ENCODE results near the gene TBPL2. TPM values are rescaled to one million over a fixed set of nuclear protein-coding genes. Genes with fewer than 3 reads are reported as not detected.

The TBPL2 gene
- total and polyA plus RNA-seq, 2 donors: not detected

- WGBS: 98% methylated on average over 3 of the region's 3 CpGs
- Histone ChIP-seq H3K27ac (ENCODE audit: low read depth in 1 of 2, low read length in 1 of 2) (no peak overlapping the region), H3K27me3 (ENCODE audit: control insufficient read depth in 2 of 2, insufficient read depth in 1 of 2, low read length in 1 of 2) (no peaks in the 10 kb centered on the region), H3K36me3 (ENCODE audit: control insufficient read depth in 2 of 2, insufficient read depth in 2 of 2, low read length in 1 of 2) (no peaks in the 10 kb centered on the region), H3K9me3 (ENCODE audit: control insufficient read depth in 2 of 2, insufficient read depth in 1 of 2, low read length in 1 of 2) (no peaks in the 10 kb centered on the region), H3K4me3 (ENCODE audit: low read length in 2 of 2) (no peak overlapping the region), H3K4me1 (ENCODE audit: control insufficient read depth in 2 of 2, insufficient read depth in 2 of 2, low read length in 2 of 2) (peaks cover 0 to 2% of the 10 kb centered on the region in 2 donors)
- no peak for DNase-seq (ENCODE audit: low read depth in 6 of 9, low spot score in 9 of 9)
These were observed 8.7 kb upstream of the TBPL2 start for GRCh38 chr14:55449116-55449515.

DNA sequence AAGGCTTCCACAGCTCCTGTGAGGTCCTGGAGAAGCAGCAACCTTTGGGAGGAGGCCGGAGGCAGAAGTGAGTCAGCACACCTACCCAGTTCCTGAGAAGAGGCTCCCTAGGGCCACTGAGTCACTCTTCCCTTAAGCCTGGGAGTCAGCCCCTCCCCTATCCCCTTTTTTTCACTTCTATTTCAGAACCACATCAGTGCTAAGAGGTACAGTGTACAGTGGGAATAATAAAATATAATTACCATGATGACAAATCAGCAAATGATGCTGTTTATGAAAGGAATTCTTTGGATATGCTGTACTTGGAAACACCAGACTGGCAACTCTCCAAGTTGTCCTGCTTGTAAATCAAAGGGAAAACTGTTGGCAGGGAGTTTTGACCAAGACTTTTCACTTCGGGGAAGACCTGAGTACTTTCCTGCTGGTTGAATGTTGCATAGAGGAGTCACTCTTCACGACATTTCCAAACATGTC lies 7.8 kb upstream of the TBPL2 start:
- no peak for DNase-seq (ENCODE audit: low read depth in 6 of 9, low spot score in 9 of 9)
- 92% methylated on average over 3 of the region's 3 CpGs for WGBS
- no peaks in the 10 kb centered on the region for H3K36me3 ChIP-seq (ENCODE audit: control insufficient read depth in 2 of 2, insufficient read depth in 2 of 2, low read length in 1 of 2)
- H3K27ac ChIP-seq (ENCODE audit: low read depth in 1 of 2, low read length in 1 of 2): no peak overlapping the region
- no peak overlapping the region for H3K4me3 ChIP-seq (ENCODE audit: low read length in 2 of 2)
- H3K27me3 ChIP-seq (ENCODE audit: control insufficient read depth in 2 of 2, insufficient read depth in 1 of 2, low read length in 1 of 2): no peaks in the 10 kb centered on the region
- H3K9me3 ChIP-seq (ENCODE audit: control insufficient read depth in 2 of 2, insufficient read depth in 1 of 2, low read length in 1 of 2): no peaks in the 10 kb centered on the region
- peaks cover 0 to 2% of the 10 kb centered on the region in 2 donors for H3K4me1 ChIP-seq (ENCODE audit: control insufficient read depth in 2 of 2, insufficient read depth in 2 of 2, low read length in 2 of 2)

GRCh38 chr14:55446833-55447232 lies 6.4 kb upstream of the TBPL2 start:
- Histone ChIP-seq H3K4me1 (ENCODE audit: control insufficient read depth in 2 of 2, insufficient read depth in 2 of 2, low read length in 2 of 2) (peaks cover 0 to 2% of the 10 kb centered on the region in 2 donors), H3K27me3 (ENCODE audit: control insufficient read depth in 2 of 2, insufficient read depth in 1 of 2, low read length in 1 of 2) (no peaks in the 10 kb centered on the region), H3K36me3 (ENCODE audit: control insufficient read depth in 2 of 2, insufficient read depth in 2 of 2, low read length in 1 of 2) (no peaks in the 10 kb centered on the region), H3K9me3 (ENCODE audit: control insufficient read depth in 2 of 2, insufficient read depth in 1 of 2, low read length in 1 of 2) (no peaks in the 10 kb centered on the region), H3K4me3 (ENCODE audit: low read length in 2 of 2) (no peak overlapping the region), H3K27ac (ENCODE audit: low read depth in 1 of 2, low read length in 1 of 2) (no peak overlapping the region)
- DNase-seq (ENCODE audit: low read depth in 6 of 9, low spot score in 9 of 9): no peak
- WGBS: 91% methylated on average over 2 of the region's 2 CpGs

DNA sequence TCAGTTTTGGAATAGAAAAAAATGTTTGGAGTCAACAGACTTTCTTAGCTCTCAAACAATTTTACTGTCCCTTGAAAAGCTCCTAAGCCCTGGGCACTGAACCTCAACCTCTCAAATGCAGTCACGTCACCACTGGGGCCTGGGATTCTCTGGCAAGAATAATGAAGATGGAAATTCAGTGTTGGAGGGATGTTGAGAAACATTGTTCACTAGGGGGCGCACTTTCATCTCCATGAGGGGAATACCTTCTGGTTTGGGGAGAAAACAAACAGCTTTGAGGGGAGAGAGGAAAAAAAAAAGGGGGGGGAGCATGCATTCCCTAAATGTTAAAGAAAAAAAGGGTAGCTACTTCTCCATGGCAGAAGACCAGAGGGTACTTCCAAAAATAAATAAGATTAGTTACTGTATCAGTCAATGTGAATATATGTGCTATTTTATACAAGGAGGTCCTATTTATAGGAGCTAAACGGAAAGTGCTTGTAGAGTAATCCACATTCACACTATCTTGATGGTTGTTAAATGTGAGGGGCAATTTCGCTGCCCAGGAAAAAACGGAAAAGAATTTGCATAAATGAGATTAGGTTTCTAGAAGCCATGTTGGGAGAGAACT lies 5.8 kb upstream of the TBPL2 start:
- no peaks in the 10 kb centered on the region for H3K27me3 ChIP-seq (ENCODE audit: control insufficient read depth in 2 of 2, insufficient read depth in 1 of 2, low read length in 1 of 2)
- H3K36me3 ChIP-seq (ENCODE audit: control insufficient read depth in 2 of 2, insufficient read depth in 2 of 2, low read length in 1 of 2): no peaks in the 10 kb centered on the region
- H3K9me3 ChIP-seq (ENCODE audit: control insufficient read depth in 2 of 2, insufficient read depth in 1 of 2, low read length in 1 of 2): no peaks in the 10 kb centered on the region
- DNase-seq (ENCODE audit: low read depth in 6 of 9, low spot score in 9 of 9): peak in 8 of 9 donors; percentile 29 to 76 (median 59)
- no peak overlapping the region for H3K4me3 ChIP-seq (ENCODE audit: low read length in 2 of 2)
- 55% methylated on average over 5 of the region's 5 CpGs for WGBS
- no peak overlapping the region for H3K27ac ChIP-seq (ENCODE audit: low read depth in 1 of 2, low read length in 1 of 2)
- H3K4me1 ChIP-seq (ENCODE audit: control insufficient read depth in 2 of 2, insufficient read depth in 2 of 2, low read length in 2 of 2): peaks cover 0 to under 1% of the 10 kb centered on the region in 2 donors

- WGBS: 89% methylated on average over 9 of the region's 9 CpGs
- Histone ChIP-seq H3K4me1 (ENCODE audit: control insufficient read depth in 2 of 2, insufficient read depth in 2 of 2, low read length in 2 of 2) (no peaks in the 10 kb centered on the region), H3K9me3 (ENCODE audit: control insufficient read depth in 2 of 2, insufficient read depth in 1 of 2, low read length in 1 of 2) (no peaks in the 10 kb centered on the region), H3K27ac (ENCODE audit: low read depth in 1 of 2, low read length in 1 of 2) (no peak overlapping the region), H3K27me3 (ENCODE audit: control insufficient read depth in 2 of 2, insufficient read depth in 1 of 2, low read length in 1 of 2) (peaks cover 0 to 17% of the 10 kb centered on the region in 2 donors), H3K36me3 (ENCODE audit: control insufficient read depth in 2 of 2, insufficient read depth in 2 of 2, low read length in 1 of 2) (no peaks in the 10 kb centered on the region), H3K4me3 (ENCODE audit: low read length in 2 of 2) (no peak overlapping the region)
- DNase-seq (ENCODE audit: low read depth in 6 of 9, low spot score in 9 of 9): no peak
These were observed 870 bp upstream of the TBPL2 start for GRCh38 chr14:55441286-55441685.

- Histone ChIP-seq H3K4me1 (ENCODE audit: control insufficient read depth in 2 of 2, insufficient read depth in 2 of 2, low read length in 2 of 2) (peaks cover 0 to 5% of the 10 kb centered on the region in 2 donors), H3K27ac (ENCODE audit: low read depth in 1 of 2, low read length in 1 of 2) (no peak overlapping the region), H3K4me3 (ENCODE audit: low read length in 2 of 2) (no peak overlapping the region), H3K27me3 (ENCODE audit: control insufficient read depth in 2 of 2, insufficient read depth in 1 of 2, low read length in 1 of 2) (peaks cover 0 to 17% of the 10 kb centered on the region in 2 donors), H3K9me3 (ENCODE audit: control insufficient read depth in 2 of 2, insufficient read depth in 1 of 2, low read length in 1 of 2) (no peaks in the 10 kb centered on the region), H3K36me3 (ENCODE audit: control insufficient read depth in 2 of 2, insufficient read depth in 2 of 2, low read length in 1 of 2) (no peaks in the 10 kb centered on the region)
- peak in 2 of 9 donors; percentile 15 to 33 for DNase-seq (ENCODE audit: low read depth in 6 of 9, low spot score in 9 of 9)
- WGBS: 67% methylated on average over 10 of the region's 10 CpGs
These were observed 2.2 kb downstream of the TBPL2 start for GRCh38 chr14:55438066-55438683.

DNA sequence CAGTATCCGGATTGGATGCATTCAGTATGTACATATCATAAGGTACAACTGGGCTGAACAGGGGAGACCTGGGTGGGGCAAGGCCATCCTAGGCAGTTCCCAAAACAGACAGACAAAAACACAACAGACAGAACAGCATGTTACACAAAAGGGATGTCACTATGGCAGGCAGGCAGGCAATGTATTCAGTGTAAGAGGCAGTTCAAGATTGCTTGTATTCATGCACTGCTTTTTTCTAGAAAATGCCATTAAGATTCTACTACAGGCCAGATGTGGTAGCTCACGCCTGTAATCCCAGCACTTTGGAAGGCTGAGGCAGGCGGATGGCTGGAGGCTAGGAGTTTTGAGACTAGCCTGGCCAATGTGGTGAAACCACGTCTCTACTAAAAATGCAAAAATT lies 3.5 kb downstream of the TBPL2 start:
- WGBS: 96% methylated on average over 4 of the region's 4 CpGs

GRCh38 chr14:55436519-55436918 lies 3.9 kb downstream of the TBPL2 start:
- peaks cover 0 to 17% of the 10 kb centered on the region in 2 donors for H3K27me3 ChIP-seq (ENCODE audit: control insufficient read depth in 2 of 2, insufficient read depth in 1 of 2, low read length in 1 of 2)
- no peak overlapping the region for H3K4me3 ChIP-seq (ENCODE audit: low read length in 2 of 2)
- H3K27ac ChIP-seq (ENCODE audit: low read depth in 1 of 2, low read length in 1 of 2): no peak overlapping the region
- H3K4me1 ChIP-seq (ENCODE audit: control insufficient read depth in 2 of 2, insufficient read depth in 2 of 2, low read length in 2 of 2): peaks cover 0 to 5% of the 10 kb centered on the region in 2 donors
- no peaks in the 10 kb centered on the region for H3K36me3 ChIP-seq (ENCODE audit: control insufficient read depth in 2 of 2, insufficient read depth in 2 of 2, low read length in 1 of 2)
- WGBS: 78% methylated on average over 4 of the region's 4 CpGs
- H3K9me3 ChIP-seq (ENCODE audit: control insufficient read depth in 2 of 2, insufficient read depth in 1 of 2, low read length in 1 of 2): no peaks in the 10 kb centered on the region
- DNase-seq (ENCODE audit: low read depth in 6 of 9, low spot score in 9 of 9): no peak

More for the DNA sequence above, 3.5 kb downstream of the TBPL2 start:
- peaks cover 0 to 17% of the 10 kb centered on the region in 2 donors for H3K27me3 ChIP-seq (ENCODE audit: control insufficient read depth in 2 of 2, insufficient read depth in 1 of 2, low read length in 1 of 2)
- H3K27ac ChIP-seq (ENCODE audit: low read depth in 1 of 2, low read length in 1 of 2): no peak overlapping the region
- H3K4me1 ChIP-seq (ENCODE audit: control insufficient read depth in 2 of 2, insufficient read depth in 2 of 2, low read length in 2 of 2): peaks cover 0 to 5% of the 10 kb centered on the region in 2 donors
- H3K4me3 ChIP-seq (ENCODE audit: low read length in 2 of 2): no peak overlapping the region
- H3K36me3 ChIP-seq (ENCODE audit: control insufficient read depth in 2 of 2, insufficient read depth in 2 of 2, low read length in 1 of 2): no peaks in the 10 kb centered on the region
- no peak for DNase-seq (ENCODE audit: low read depth in 6 of 9, low spot score in 9 of 9)
- no peaks in the 10 kb centered on the region for H3K9me3 ChIP-seq (ENCODE audit: control insufficient read depth in 2 of 2, insufficient read depth in 1 of 2, low read length in 1 of 2)

DNA sequence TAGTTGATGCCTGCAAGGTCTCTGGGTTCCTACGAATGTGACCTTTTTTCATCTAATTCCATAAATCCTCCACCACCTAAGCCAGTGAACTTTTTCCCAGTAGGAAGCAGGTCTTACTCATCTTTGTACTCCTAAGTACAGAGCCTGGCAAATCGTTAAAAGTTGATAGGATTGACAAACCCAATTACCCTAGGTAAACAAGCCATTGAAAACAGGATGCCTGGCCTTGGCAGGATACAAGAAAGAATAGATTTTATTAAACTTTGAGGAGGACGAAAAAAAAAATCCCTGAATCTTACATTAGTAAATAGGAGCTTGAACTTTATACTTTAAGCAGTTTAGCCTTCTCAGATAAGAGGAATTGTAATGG lies 5.6 kb downstream of the TBPL2 start:
- no peak for DNase-seq (ENCODE audit: low read depth in 6 of 9, low spot score in 9 of 9)
- no peaks in the 10 kb centered on the region for H3K36me3 ChIP-seq (ENCODE audit: control insufficient read depth in 2 of 2, insufficient read depth in 2 of 2, low read length in 1 of 2)
- no peaks in the 10 kb centered on the region for H3K9me3 ChIP-seq (ENCODE audit: control insufficient read depth in 2 of 2, insufficient read depth in 1 of 2, low read length in 1 of 2)
- H3K27ac ChIP-seq (ENCODE audit: low read depth in 1 of 2, low read length in 1 of 2): no peak overlapping the region
- no peak overlapping the region for H3K4me3 ChIP-seq (ENCODE audit: low read length in 2 of 2)
- H3K4me1 ChIP-seq (ENCODE audit: control insufficient read depth in 2 of 2, insufficient read depth in 2 of 2, low read length in 2 of 2): peaks cover 0 to 11% of the 10 kb centered on the region in 2 donors
- peaks cover 0 to 7% of the 10 kb centered on the region in 2 donors for H3K27me3 ChIP-seq (ENCODE audit: control insufficient read depth in 2 of 2, insufficient read depth in 1 of 2, low read length in 1 of 2)
- 73% methylated on average over 3 of the region's 3 CpGs for WGBS
